Uterus (tissue), 2 donors: ENCODE data around the gene AHCYL2.

ENCODE experiments used
- POLR2A ChIP-seq, 2 donors: fragments of 450-650 bp; IDR thresholded peaks; one replicate each; pipeline ENCODE4 v1.6.1; 2016; ENCODE audit warnings: antibody characterized with exemption in 2 of 2, mild to moderate bottlenecking in 1 of 2, moderate library complexity in 1 of 2
- TF ChIP-seq, protein P1 (sequence below), 4 experiments: fragments of 200-600 bp in 2 of 4; fragments of 450-650 bp in 2 of 4; sonication (generic) in 2 of 4; IDR thresholded peaks; one replicate each; pipeline ENCODE4 v1.5.1; 2016 to 2019; ENCODE audit warnings: antibody characterized with exemption in 4 of 4, mild to moderate bottlenecking in 2 of 4, moderate library complexity in 1 of 4

DNA sequence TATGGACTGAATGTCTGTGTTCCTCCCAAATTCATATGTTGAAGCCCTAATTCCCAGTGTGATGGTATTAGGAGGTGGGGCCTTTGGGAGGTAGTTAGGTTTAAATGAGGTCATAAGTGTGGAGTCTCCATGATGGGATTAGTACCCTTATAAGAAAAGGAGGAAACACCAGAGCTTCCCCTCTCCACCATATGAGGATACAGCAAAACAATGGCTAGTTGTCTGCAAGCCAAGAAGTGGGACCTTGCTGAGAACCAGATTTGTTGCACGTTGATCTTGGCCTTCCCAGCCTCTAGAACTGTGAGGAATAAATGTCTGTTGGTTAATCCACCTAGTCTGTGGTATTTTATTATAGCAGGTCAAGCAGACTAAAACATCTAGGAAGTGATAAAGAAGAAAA lies 102.2 kb downstream of the AHCYL2 start:
- TF ChIP-seq, protein P1, sequence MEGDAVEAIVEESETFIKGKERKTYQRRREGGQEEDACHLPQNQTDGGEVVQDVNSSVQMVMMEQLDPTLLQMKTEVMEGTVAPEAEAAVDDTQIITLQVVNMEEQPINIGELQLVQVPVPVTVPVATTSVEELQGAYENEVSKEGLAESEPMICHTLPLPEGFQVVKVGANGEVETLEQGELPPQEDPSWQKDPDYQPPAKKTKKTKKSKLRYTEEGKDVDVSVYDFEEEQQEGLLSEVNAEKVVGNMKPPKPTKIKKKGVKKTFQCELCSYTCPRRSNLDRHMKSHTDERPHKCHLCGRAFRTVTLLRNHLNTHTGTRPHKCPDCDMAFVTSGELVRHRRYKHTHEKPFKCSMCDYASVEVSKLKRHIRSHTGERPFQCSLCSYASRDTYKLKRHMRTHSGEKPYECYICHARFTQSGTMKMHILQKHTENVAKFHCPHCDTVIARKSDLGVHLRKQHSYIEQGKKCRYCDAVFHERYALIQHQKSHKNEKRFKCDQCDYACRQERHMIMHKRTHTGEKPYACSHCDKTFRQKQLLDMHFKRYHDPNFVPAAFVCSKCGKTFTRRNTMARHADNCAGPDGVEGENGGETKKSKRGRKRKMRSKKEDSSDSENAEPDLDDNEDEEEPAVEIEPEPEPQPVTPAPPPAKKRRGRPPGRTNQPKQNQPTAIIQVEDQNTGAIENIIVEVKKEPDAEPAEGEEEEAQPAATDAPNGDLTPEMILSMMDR (IDR thresholded peaks at IDR 0.05), result no peak
- TF ChIP-seq POLR2A (IDR thresholded peaks at IDR 0.05), result no peak
